Upper lobe of left lung (tissue), 6 donors: Measurements from ENCODE around the gene TINCR. TPM values are rescaled to one million over a fixed set of nuclear protein-coding genes. Genes with fewer than 3 reads are reported as not detected.

Experiments
- ATAC-seq, 2 donors: fragments of 200-7000 bp; cut with Tn5 transposase; one replicate each; pipeline ENCODE4 v1.9.1; 2022; ENCODE audit warnings: mild to moderate bottlenecking in 2 of 2, moderate library complexity in 2 of 2; ENCODE audit not compliant: low FRiP score in 2 of 2
- DNase-seq, 2 donors: peaks; one replicate each; pipeline ENCODE4 v3.0.0-alpha.2; 2019 to 2020
- H3K27ac ChIP-seq, 4 donors: fragments of 200-600 bp; sonication (generic); one replicate each; pipeline ENCODE4 v1.5.1; 2016 to 2019
- H3K27me3 ChIP-seq, 4 donors: fragments of 200-600 bp; sonication (generic); one replicate each; pipeline ENCODE4 v1.5.1; 2017 to 2019
- H3K36me3 ChIP-seq, 4 donors: fragments of 200-600 bp; sonication (generic); one replicate each; pipeline ENCODE4 v1.5.1; 2016 to 2019
- H3K4me1 ChIP-seq, 4 donors: fragments of 200-600 bp; sonication (generic); one replicate each; pipeline ENCODE4 v1.5.1; 2018 to 2019
- H3K4me3 ChIP-seq, 4 donors: fragments of 200-600 bp; sonication (generic); one replicate each; pipeline ENCODE4 v1.5.1; 2017 to 2019; ENCODE audit warnings: mild to moderate bottlenecking in 2 of 4, moderate library complexity in 1 of 4
- H3K9me3 ChIP-seq, 4 donors: fragments of 200-600 bp; sonication (generic); one replicate each; pipeline ENCODE4 v1.5.1; 2018 to 2019
- EP300 ChIP-seq, 4 donors: sonication (generic); formaldehyde crosslinking; IDR thresholded peaks; one replicate each; pipeline ENCODE4 v1.5.1; 2017; ENCODE audit warnings: antibody characterized with exemption in 4 of 4, control low read depth in 2 of 4
- POLR2A ChIP-seq, 4 donors: fragments of 450-650 bp; IDR thresholded peaks; one replicate each; pipeline ENCODE4 v1.5.1; 2016 to 2017; ENCODE audit warnings: antibody characterized with exemption in 4 of 4, mild to moderate bottlenecking in 2 of 4
- POLR2AphosphoS5 ChIP-seq, 2 donors: sonication (generic); formaldehyde crosslinking; IDR thresholded peaks; one replicate each; pipeline ENCODE4 v1.5.1; 2017; ENCODE audit warnings: antibody characterized with exemption in 2 of 2
- WGBS, 2 donors: methylation state at CpG; one replicate each; pipeline ENCODE4 v1.1.5; 2017 to 2018; 5-methylcytosine and 5-hydroxymethylcytosine counted together
- total RNA-seq, 6 donors: library from RNA; depleted of rRNA in 4 of 6; stranded (reverse); fragments of >200 nt in 4 of 6; gene quantifications; one replicate each; pipeline versions ENCODE4 v1.1.0 to v1.2.1, GENCODE V29; 2016 to 2021
- TF ChIP-seq, protein P1 (sequence below), 6 experiments: fragments of 450-650 bp in 4 of 6; fragments of 200-600 bp in 2 of 6; sonication (generic) in 2 of 6; IDR thresholded peaks; one replicate each; pipeline ENCODE4 v1.5.1; 2016 to 2019; ENCODE audit warnings: antibody characterized with exemption in 6 of 6
- donor health status: DM: no; HTN: no; CAD: no; lungs with moderate emphysema.
- donor health status: DM: no; HTN: yes; CAD: no; lungs with severe emphysema.

Gene TINCR
- total RNA-seq, 6 donors from 2014 or later = 3.1 to 12.8 (median 4.3) TPM

DNA sequence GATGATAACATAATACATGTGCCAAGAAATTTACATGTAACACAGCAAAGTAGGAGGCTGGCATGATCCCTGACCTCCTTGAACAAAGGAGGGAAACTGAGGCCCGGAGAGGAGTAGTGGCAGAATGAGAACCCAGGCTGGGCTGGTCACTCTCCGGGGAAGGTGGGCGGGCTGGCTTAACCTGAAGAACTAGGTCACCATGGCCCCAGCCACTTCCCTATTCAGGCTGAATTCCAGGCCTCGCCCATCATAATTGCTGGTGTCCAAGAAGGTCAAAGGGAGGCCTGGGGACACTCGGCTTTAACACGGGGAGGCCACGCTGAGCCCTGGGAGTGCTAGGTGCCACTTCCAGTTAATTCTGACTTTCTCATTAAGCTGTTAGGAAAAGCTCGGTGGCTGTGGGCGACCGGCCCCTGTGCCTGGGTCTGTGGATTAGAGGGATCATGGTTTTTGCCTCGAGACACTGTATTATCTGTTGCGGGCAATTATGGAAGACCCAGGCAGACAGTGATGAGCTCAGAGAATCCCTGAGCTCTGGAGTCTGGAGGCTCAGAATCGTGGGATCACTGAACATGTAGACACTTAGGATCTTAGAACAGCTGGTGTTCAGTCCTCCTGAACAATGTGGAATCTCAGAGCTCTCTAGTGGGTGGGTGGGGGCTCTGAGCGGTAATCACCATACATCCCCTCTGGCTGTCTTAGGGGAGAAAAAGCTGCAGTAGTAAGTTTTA is 5.0 kb upstream of the TINCR start:
- no peaks in the 10 kb centered on the region for H3K36me3 ChIP-seq
- WGBS, 2 donors = 67 to 72% methylated on average over 8 to 14 of the region's 14 CpGs
- no peak for TF ChIP-seq EP300 (IDR thresholded peaks at IDR 0.05)
- TF ChIP-seq, protein P1, sequence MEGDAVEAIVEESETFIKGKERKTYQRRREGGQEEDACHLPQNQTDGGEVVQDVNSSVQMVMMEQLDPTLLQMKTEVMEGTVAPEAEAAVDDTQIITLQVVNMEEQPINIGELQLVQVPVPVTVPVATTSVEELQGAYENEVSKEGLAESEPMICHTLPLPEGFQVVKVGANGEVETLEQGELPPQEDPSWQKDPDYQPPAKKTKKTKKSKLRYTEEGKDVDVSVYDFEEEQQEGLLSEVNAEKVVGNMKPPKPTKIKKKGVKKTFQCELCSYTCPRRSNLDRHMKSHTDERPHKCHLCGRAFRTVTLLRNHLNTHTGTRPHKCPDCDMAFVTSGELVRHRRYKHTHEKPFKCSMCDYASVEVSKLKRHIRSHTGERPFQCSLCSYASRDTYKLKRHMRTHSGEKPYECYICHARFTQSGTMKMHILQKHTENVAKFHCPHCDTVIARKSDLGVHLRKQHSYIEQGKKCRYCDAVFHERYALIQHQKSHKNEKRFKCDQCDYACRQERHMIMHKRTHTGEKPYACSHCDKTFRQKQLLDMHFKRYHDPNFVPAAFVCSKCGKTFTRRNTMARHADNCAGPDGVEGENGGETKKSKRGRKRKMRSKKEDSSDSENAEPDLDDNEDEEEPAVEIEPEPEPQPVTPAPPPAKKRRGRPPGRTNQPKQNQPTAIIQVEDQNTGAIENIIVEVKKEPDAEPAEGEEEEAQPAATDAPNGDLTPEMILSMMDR (IDR thresholded peaks at IDR 0.05) = no peak
- TF ChIP-seq POLR2AphosphoS5 (IDR thresholded peaks at IDR 0.05) = no peak
- no peak for TF ChIP-seq POLR2A (IDR thresholded peaks at IDR 0.05)
- peaks cover 0 to 6% (median 0%) of the 10 kb centered on the region in 4 donors for H3K4me1 ChIP-seq
- H3K4me3 ChIP-seq = no peak overlapping the region
- peaks cover 0 to 4% (median 0%) of the 10 kb centered on the region in 4 donors for H3K9me3 ChIP-seq
- ATAC-seq (no peak), DNase-seq (no peak)
- H3K27me3 ChIP-seq = peaks cover 0 to 7% (median 2%) of the 10 kb centered on the region in 4 donors
- H3K27ac ChIP-seq = no peak overlapping the region

DNA sequence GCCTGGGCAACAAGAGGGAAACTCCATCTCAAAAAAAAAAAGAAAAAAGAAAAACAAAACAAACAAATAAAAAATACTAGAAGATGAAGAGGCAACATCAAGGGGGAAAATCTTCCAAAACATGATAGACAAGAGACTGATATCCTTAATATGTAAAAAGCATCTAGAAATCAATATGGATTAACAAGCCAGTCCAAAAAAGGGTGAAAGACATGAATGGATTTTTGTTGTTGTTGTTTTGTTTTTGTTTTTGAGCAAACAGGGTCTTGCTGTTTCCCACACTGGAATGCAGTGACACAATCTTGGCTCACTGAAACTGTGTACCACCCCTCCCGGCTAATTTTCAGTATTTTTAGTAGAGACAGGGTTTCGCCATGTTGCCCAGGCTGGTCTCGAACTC is 4.0 kb upstream of the TINCR start:
- WGBS, 2 donors = 96 to 98% methylated on average over 3 of the region's 3 CpGs
- ATAC-seq = no peak
- DNase-seq = no peak

DNA sequence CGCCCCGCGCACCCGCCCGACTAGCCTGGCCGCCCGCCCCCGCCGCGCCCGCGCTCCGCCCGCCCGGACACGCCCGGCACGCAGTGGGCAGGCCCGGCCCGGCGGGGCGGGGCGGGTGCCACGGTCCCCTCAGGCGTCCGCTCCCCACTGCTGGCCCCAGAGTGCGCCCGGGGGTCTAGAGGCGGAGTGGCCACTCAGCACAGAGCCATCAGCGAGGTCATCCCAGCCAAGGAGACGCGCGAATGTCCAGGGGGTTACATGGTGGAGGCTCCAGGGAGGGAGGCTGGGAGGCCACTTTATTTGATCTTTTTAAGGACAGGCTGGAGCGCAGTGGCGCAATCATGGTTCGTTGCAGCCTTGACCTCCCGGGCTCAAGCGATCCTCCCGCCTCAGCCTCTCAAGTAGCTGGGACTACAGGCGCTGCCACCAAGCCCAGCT is 236 bp upstream of the TINCR start:
- 45 to 80% methylated on average over 5 to 15 of the region's 40 CpGs for WGBS, 2 donors
- TF ChIP-seq EP300 (IDR thresholded peaks at IDR 0.05) (no peak), POLR2AphosphoS5 (IDR thresholded peaks at IDR 0.05) (no peak), POLR2A (IDR thresholded peaks at IDR 0.05) (no peak)
- TF ChIP-seq, protein P1 (IDR thresholded peaks at IDR 0.05) = no peak
- H3K9me3 ChIP-seq = peaks cover 0 to 4% (median 0%) of the 10 kb centered on the region in 4 donors
- DNase-seq (no peak), ATAC-seq (peak in 1 of 2 donors; percentile 40)
- H3K27me3 ChIP-seq = peaks cover 0 to 13% (median 7%) of the 10 kb centered on the region in 4 donors
- peak overlapping the region in 3 of 4 donors; percentile 32 to 46 (median 41) for H3K4me3 ChIP-seq
- peaks cover 0 to 9% (median 2%) of the 10 kb centered on the region in 4 donors for H3K4me1 ChIP-seq
- H3K36me3 ChIP-seq = no peaks in the 10 kb centered on the region
- H3K27ac ChIP-seq = no peak overlapping the region

More for the DNA sequence above, 4.0 kb upstream of the TINCR start:
- Histone ChIP-seq H3K36me3 (no peaks in the 10 kb centered on the region), H3K4me3 (no peak overlapping the region), H3K9me3 (peaks cover 0 to 4% (median 0%) of the 10 kb centered on the region in 4 donors), H3K4me1 (peaks cover 0 to 9% (median 2%) of the 10 kb centered on the region in 4 donors), H3K27me3 (peaks cover 0 to 13% (median 7%) of the 10 kb centered on the region in 4 donors), H3K27ac (no peak overlapping the region)
- TF ChIP-seq POLR2AphosphoS5 (IDR thresholded peaks at IDR 0.05) (no peak), EP300 (IDR thresholded peaks at IDR 0.05) (no peak), POLR2A (IDR thresholded peaks at IDR 0.05) (no peak)
- TF ChIP-seq, protein P1 (IDR thresholded peaks at IDR 0.05) = no peak

DNA sequence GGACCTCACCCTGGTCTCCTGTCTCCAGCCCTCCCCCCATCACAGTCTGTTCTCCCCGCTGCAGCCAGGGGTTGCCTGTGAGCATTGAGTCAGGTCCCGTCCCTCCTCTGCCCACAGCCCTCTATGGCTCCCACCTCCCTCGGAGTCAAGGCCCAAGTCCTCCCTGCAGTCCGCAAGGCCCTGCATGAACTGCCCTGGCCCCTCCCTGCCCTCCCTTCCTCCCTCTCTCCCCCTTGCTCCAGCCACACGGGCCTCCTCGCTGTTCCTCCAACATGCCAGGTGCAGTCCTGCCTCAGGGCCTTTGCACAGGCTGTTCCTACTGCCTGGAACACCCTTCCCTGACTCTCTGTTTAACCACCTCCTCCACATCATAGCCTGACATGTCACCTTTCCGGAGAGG is 2.8 kb downstream of the TINCR start:
- H3K27me3 ChIP-seq = peaks cover 0 to 13% (median 7%) of the 10 kb centered on the region in 4 donors
- peaks cover 8 to 19% (median 9%) of the 10 kb centered on the region in 4 donors for H3K9me3 ChIP-seq
- no peak for TF ChIP-seq EP300 (IDR thresholded peaks at IDR 0.05)
- TF ChIP-seq, protein P1 (IDR thresholded peaks at IDR 0.05) = no peak
- TF ChIP-seq POLR2A (IDR thresholded peaks at IDR 0.05) = no peak
- no peak for TF ChIP-seq POLR2AphosphoS5 (IDR thresholded peaks at IDR 0.05)
- no peak overlapping the region for H3K27ac ChIP-seq
- no peak for ATAC-seq
- H3K4me1 ChIP-seq = peaks cover 0 to 9% (median 2%) of the 10 kb centered on the region in 4 donors
- no peak for DNase-seq
- no peak overlapping the region for H3K4me3 ChIP-seq
- 67 to 72% methylated on average over 7 of the region's 7 CpGs for WGBS, 2 donors
- no peaks in the 10 kb centered on the region for H3K36me3 ChIP-seq
